K562 (cell line): Measurements from ENCODE around the gene GRIK3.

Experiments used
- BRCA1 ChIP-seq, 2 experiments: fragments of 450-650 bp in 1 of 2; sonication (generic) in 1 of 2; formaldehyde crosslinking in 1 of 2; IDR thresholded peaks; 2 replicates each; pipeline versions ENCODE4 v1.5.0 to v1.6.1; 2017 to 2020; ENCODE audit warnings: mild to moderate bottlenecking in 1 of 2, missing genetic modification reagents in 1 of 2
- TF ChIP-seq, protein P1 (sequence below), 3 experiments: IDR thresholded peaks in 2 of 3; conservative IDR thresholded peaks in 1 of 3; 2 replicates each; pipeline ENCODE4 v1.5.1; 2011 to 2012; ENCODE audit warnings: low read length in 3 of 3, mild to moderate bottlenecking in 3 of 3, control low read depth in 2 of 3, improper control_type of control experiment in 1 of 3, inconsistent platforms in 1 of 3, low read depth in 1 of 3, mixed read lengths in 1 of 3, moderate library complexity in 1 of 3; ENCODE audit not compliant: insufficient read depth in 2 of 3

DNA sequence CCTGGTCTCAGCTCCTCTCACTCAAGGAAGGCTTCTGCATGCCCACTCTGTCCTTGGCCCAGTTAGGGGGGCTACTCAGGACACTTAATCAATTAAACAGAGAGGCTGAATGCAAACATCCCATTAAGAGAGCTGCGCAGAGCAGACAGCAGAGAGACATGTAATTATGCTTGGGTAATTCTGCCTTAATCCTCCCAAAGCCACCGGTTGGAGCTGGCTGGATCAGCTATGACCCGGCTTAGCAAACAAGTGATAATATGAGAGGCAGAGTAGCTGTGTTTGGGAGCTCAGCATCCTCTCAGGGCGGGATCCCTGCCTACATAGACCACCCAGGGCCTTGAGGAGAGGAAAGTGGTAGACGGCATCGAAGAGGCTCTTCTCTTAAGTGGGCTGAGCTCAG, 183.2 kb downstream of the GRIK3 start:
- TF ChIP-seq, protein P1, sequence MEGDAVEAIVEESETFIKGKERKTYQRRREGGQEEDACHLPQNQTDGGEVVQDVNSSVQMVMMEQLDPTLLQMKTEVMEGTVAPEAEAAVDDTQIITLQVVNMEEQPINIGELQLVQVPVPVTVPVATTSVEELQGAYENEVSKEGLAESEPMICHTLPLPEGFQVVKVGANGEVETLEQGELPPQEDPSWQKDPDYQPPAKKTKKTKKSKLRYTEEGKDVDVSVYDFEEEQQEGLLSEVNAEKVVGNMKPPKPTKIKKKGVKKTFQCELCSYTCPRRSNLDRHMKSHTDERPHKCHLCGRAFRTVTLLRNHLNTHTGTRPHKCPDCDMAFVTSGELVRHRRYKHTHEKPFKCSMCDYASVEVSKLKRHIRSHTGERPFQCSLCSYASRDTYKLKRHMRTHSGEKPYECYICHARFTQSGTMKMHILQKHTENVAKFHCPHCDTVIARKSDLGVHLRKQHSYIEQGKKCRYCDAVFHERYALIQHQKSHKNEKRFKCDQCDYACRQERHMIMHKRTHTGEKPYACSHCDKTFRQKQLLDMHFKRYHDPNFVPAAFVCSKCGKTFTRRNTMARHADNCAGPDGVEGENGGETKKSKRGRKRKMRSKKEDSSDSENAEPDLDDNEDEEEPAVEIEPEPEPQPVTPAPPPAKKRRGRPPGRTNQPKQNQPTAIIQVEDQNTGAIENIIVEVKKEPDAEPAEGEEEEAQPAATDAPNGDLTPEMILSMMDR (IDR thresholded peaks at IDR 0.05 in 2 of 3, conservative IDR thresholded peaks at IDR 0.05 in 1 of 3; ENCODE audit: insufficient read depth in 2 of 3, low read depth in 1 of 3, low read length in 3 of 3) = no peak
- TF ChIP-seq BRCA1 (IDR thresholded peaks at IDR 0.05) (no peak), BRCA1 (CRISPR knock-in tag; IDR thresholded peaks at IDR 0.05) (no peak)
